H1 (cell line): Measurements from ENCODE around the gene CAMSAP1. TPM values are rescaled to one million over a fixed set of nuclear protein-coding genes. Genes with fewer than 3 reads are reported as not detected.

Source experiments
- CTCF ChIA-PET: fragments of 300-600 bp; sonication (Branson Sonifier 250); formaldehyde crosslinking; loops from one replicate; lab custom pipeline; 2021; ENCODE audit not compliant: partially characterized antibody; lab: Charles Lee
- POLR2A ChIA-PET: fragments of 300-600 bp; sonication (Branson Sonifier 250); formaldehyde crosslinking; loops from one replicate; lab custom pipeline; 2021; ENCODE audit warnings: inconsistent platforms; ENCODE audit not compliant: partially characterized antibody; lab: Charles Lee
- DNase-seq, 2 experiments: peaks; one replicate each; pipeline versions ENCODE4 v3.0.0 to v3.0.0-alpha.2; 2010 to 2022; ENCODE audit warnings: low spot score in 2 of 2, low read depth in 1 of 2, mixed read lengths in 1 of 2
- FAIRE-seq: peaks from 2 replicates; lab custom pipeline; 2011; peaks lifted over from hg19 to GRCh38; lab: Jason Lieb, UNC
- H2AFZ ChIP-seq: 2 replicates; pipeline ENCODE4 v1.8.1; 2012; ENCODE audit warnings: low read length, inconsistent platforms
- H2AK5ac ChIP-seq: 2 replicates; pipeline ENCODE4 v1.6.1; 2013; ENCODE audit warnings: low read depth, low read length
- H2BK120ac ChIP-seq: replicated peaks from 2 replicates; pipeline ENCODE3; 2013; ENCODE audit warnings: low read depth, low read length, inconsistent platforms
- H2BK12ac ChIP-seq: 2 replicates; pipeline ENCODE4 v1.6.1; 2013; ENCODE audit warnings: low read depth, low read length
- H2BK15ac ChIP-seq: 2 replicates; pipeline ENCODE4 v1.6.1; 2013; ENCODE audit warnings: low read length
- H2BK20ac ChIP-seq: 2 replicates; pipeline ENCODE4 v1.6.1; 2013; ENCODE audit warnings: low read length
- H2BK5ac ChIP-seq: 2 replicates; pipeline ENCODE4 v1.6.1; 2013; ENCODE audit warnings: low read depth, low read length
- H3K14ac ChIP-seq: 2 replicates; pipeline ENCODE4 v1.6.1; 2013; ENCODE audit warnings: inconsistent platforms; ENCODE audit not compliant: insufficient read length
- H3K18ac ChIP-seq: 2 replicates; pipeline ENCODE4 v1.6.1; 2013; ENCODE audit warnings: low read length; ENCODE audit errors: extremely low read depth
- H3K23ac ChIP-seq: 2 replicates; pipeline ENCODE4 v1.6.1; 2013; ENCODE audit warnings: inconsistent platforms; ENCODE audit not compliant: insufficient read length
- H3K23me2 ChIP-seq: 2 replicates; pipeline ENCODE4 v1.6.1; 2013; ENCODE audit warnings: low read depth, low read length
- H3K27ac ChIP-seq: 2 replicates; pipeline ENCODE4 v1.6.1; 2011; ENCODE audit warnings: low read depth, low read length, inconsistent platforms
- H3K27me3 ChIP-seq, 4 experiments: replicated peaks in 1 of 4; 1 replicate in 1 of 4; 2 replicates in 3 of 4; pipeline versions ENCODE4 v1.6.1 to v1.8.1; 2011 to 2013; ENCODE audit warnings: low read length in 3 of 4, mild to moderate bottlenecking in 3 of 4, inconsistent platforms in 2 of 4, mixed read lengths in 2 of 4, moderate library complexity in 1 of 4; ENCODE audit not compliant: control insufficient read depth in 3 of 4, insufficient read depth in 3 of 4; ENCODE audit errors: extremely low read depth in 1 of 4
- H3K36me3 ChIP-seq, 4 experiments: 2 replicates each; pipeline versions ENCODE4 v1.6.1 to v1.8.1; 2011 to 2013; ENCODE audit warnings: mild to moderate bottlenecking in 4 of 4, low read length in 3 of 4, moderate library complexity in 2 of 4, control low read depth in 1 of 4, inconsistent platforms in 1 of 4; ENCODE audit not compliant: insufficient read depth in 4 of 4, control insufficient read depth in 2 of 4
- H3K4ac ChIP-seq: replicated peaks from 2 replicates; pipeline ENCODE3; 2013; ENCODE audit warnings: low read length, low read depth, mixed read lengths, inconsistent platforms; ENCODE audit not compliant: insufficient read length
- H3K4me1 ChIP-seq, 4 experiments: replicated peaks in 1 of 4; 1 replicate in 1 of 4; 2 replicates in 3 of 4; pipeline versions ENCODE4 v1.6.1 to v1.8.1; 2011 to 2013; ENCODE audit warnings: low read length in 3 of 4, inconsistent platforms in 2 of 4, mixed read lengths in 1 of 4; ENCODE audit not compliant: insufficient read depth in 4 of 4, control insufficient read depth in 3 of 4
- H3K4me2 ChIP-seq, 2 experiments: 2 replicates each; pipeline versions ENCODE4 v1.6.1 to v1.8.1; 2011 to 2013; ENCODE audit warnings: low read depth in 2 of 2, low read length in 2 of 2, control low read depth in 1 of 2, inconsistent platforms in 1 of 2, mild to moderate bottlenecking in 1 of 2; ENCODE audit not compliant: insufficient read depth in 1 of 2
- H3K4me3 ChIP-seq, 4 experiments: fragments of 200-600, 300-600 bp in 1 of 4; sonication (generic), shearing (Covaris generic), sonication (Bioruptor Twin) in 1 of 4; 2 replicates each; pipeline versions ENCODE4 v1.5.1 to v1.8.1; 2011 to 2016; ENCODE audit warnings: low read length in 4 of 4, low read depth in 3 of 4, control low read depth in 2 of 4, inconsistent platforms in 2 of 4, mild to moderate bottlenecking in 2 of 4, mixed read lengths in 1 of 4, moderate library complexity in 1 of 4; ENCODE audit not compliant: insufficient read depth in 2 of 4; ENCODE audit errors: extremely low read depth in 1 of 4
- H3K56ac ChIP-seq: replicated peaks from 2 replicates; pipeline ENCODE3; 2013; ENCODE audit warnings: low read depth, mild to moderate bottlenecking, mixed read lengths, low read length, inconsistent platforms; ENCODE audit not compliant: insufficient read length
- H3K79me1 ChIP-seq: 2 replicates; pipeline ENCODE4 v1.6.1; 2013; ENCODE audit warnings: low read depth, low read length, control low read depth
- H3K79me2 ChIP-seq, 2 experiments: 2 replicates each; pipeline versions ENCODE4 v1.6.1 to v1.8.1; 2012 to 2013; ENCODE audit warnings: low read length in 2 of 2, mild to moderate bottlenecking in 2 of 2, inconsistent platforms in 1 of 2; ENCODE audit not compliant: insufficient read depth in 2 of 2, control insufficient read depth in 1 of 2
- H3K9ac ChIP-seq, 4 experiments: replicated peaks in 1 of 4; 1 replicate in 1 of 4; 2 replicates in 3 of 4; pipeline versions ENCODE4 v1.6.1 to v1.8.1; 2011 to 2013; ENCODE audit warnings: low read depth in 3 of 4, low read length in 3 of 4, control low read depth in 2 of 4, mild to moderate bottlenecking in 2 of 4, moderate library complexity in 2 of 4, inconsistent platforms in 1 of 4; ENCODE audit errors: extremely low read depth in 1 of 4
- H3K9me3 ChIP-seq, 2 experiments: 2 replicates each; pipeline versions ENCODE4 v1.6.1 to v1.8.1; 2012 to 2013; ENCODE audit warnings: mild to moderate bottlenecking in 2 of 2, moderate library complexity in 2 of 2, control low read depth in 1 of 2, inconsistent platforms in 1 of 2, low read depth in 1 of 2, low read length in 1 of 2, mixed read lengths in 1 of 2; ENCODE audit not compliant: insufficient read depth in 2 of 2
- H4K20me1 ChIP-seq, 2 experiments: replicated peaks in 1 of 2; 2 replicates each; pipeline versions ENCODE3 to v1.8.1; 2011 to 2013; ENCODE audit warnings: inconsistent platforms in 2 of 2, low read length in 2 of 2, mild to moderate bottlenecking in 1 of 2; ENCODE audit not compliant: insufficient read depth in 2 of 2, control insufficient read depth in 1 of 2
- H4K5ac ChIP-seq: 2 replicates; pipeline ENCODE4 v1.6.1; 2013; ENCODE audit warnings: low read length, low read depth, mixed read lengths, inconsistent platforms; ENCODE audit not compliant: insufficient read length
- H4K8ac ChIP-seq: 2 replicates; pipeline ENCODE4 v1.8.0; 2013; ENCODE audit warnings: mild to moderate bottlenecking, moderate library complexity, low read length, inconsistent platforms; ENCODE audit not compliant: insufficient read depth; ENCODE audit errors: extremely low read depth
- H4K91ac ChIP-seq: replicated peaks from 2 replicates; pipeline ENCODE3; 2013; ENCODE audit warnings: low read length, mixed read lengths, inconsistent platforms; ENCODE audit not compliant: insufficient read length
- BCL11A ChIP-seq, 2 experiments: IDR thresholded peaks; one replicate each; pipeline ENCODE4 v1.6.1; 2011; ENCODE audit warnings: low read depth in 2 of 2, low read length in 2 of 2, mild to moderate bottlenecking in 2 of 2
- BRCA1 ChIP-seq: IDR thresholded peaks from 2 replicates; pipeline ENCODE4 v1.6.1; 2012; ENCODE audit warnings: low read depth, low read length, improper control_type of control experiment
- EP300 ChIP-seq, 2 experiments: IDR thresholded peaks; 1 replicate in 1 of 2; 2 replicates in 1 of 2; pipeline ENCODE4 v1.6.1; 2011 to 2012; ENCODE audit warnings: low read depth in 2 of 2, low read length in 2 of 2, mild to moderate bottlenecking in 2 of 2, borderline replicate concordance in 1 of 2, inconsistent platforms in 1 of 2, moderate library complexity in 1 of 2
- HDAC6 ChIP-seq: IDR thresholded peaks from one replicate; pipeline ENCODE4 v1.7.1; 2012; ENCODE audit warnings: low read depth, mild to moderate bottlenecking, inconsistent platforms, low read length, moderate library complexity
- JUN ChIP-seq: IDR thresholded peaks from 2 replicates; pipeline ENCODE4 v1.6.1; 2011; ENCODE audit warnings: low read depth, mild to moderate bottlenecking, improper control_type of control experiment, low read length
- KDM5A ChIP-seq: fragments of 200-600 bp; IDR thresholded peaks from 2 replicates; pipeline ENCODE4 v1.7.1; 2012; ENCODE audit warnings: mild to moderate bottlenecking, low read length, inconsistent platforms, mixed read lengths
- RFX5 ChIP-seq: IDR thresholded peaks from 2 replicates; pipeline ENCODE4 v1.6.1; 2011; ENCODE audit warnings: low read depth, low read length, improper control_type of control experiment, borderline replicate concordance
- RNF2 ChIP-seq: fragments of 200-900, 300-1000 bp; sonication (generic); IDR thresholded peaks from 2 replicates; pipeline ENCODE4 v1.7.1; 2016; ENCODE audit warnings: borderline replicate concordance, low read depth, mild to moderate bottlenecking, antibody characterized with exemption, low read length; ENCODE audit not compliant: poor library complexity, severe bottlenecking; ENCODE audit errors: missing control alignments
- RXRA ChIP-seq: IDR thresholded peaks from 2 replicates; pipeline ENCODE4 v1.6.1; 2011; ENCODE audit warnings: low read depth, mild to moderate bottlenecking, low read length, moderate library complexity; ENCODE audit not compliant: insufficient read depth
- WGBS, 2 experiments: shearing (Covaris generic) in 1 of 2; methylation state at CpG; one replicate each; pipeline versions ENCODE4 v1.1.6 to v1.1.7; 2013 to 2015; ENCODE audit warnings: low lambda C conversion rate in 2 of 2, mixed read lengths in 2 of 2, inconsistent platforms in 1 of 2, low coverage in 1 of 2, missing lambda C conversion rate in 1 of 2; ENCODE audit not compliant: insufficient replicate concordance in 2 of 2, insufficient coverage in 1 of 2, insufficient read length in 1 of 2; ENCODE audit errors: extremely low coverage in 1 of 2, missing lambda C conversion rate in 1 of 2; 5-methylcytosine and 5-hydroxymethylcytosine counted together
- polyA plus RNA-seq, 7 experiments: library from polyadenylated mRNA; depleted of rRNA in 3 of 7; stranded (reverse) in 5 of 7; unstranded in 2 of 7; fragments of >200 nt in 5 of 7; fragments of 200-250 nt in 2 of 7; gene quantifications; 1 replicate in 5 of 7; 2 replicates in 1 of 7; 4 replicates in 1 of 7; pipeline versions ENCODE4 v1.2.1 to v1.2.3, GENCODE V29; 2011 to 2013; ENCODE audit warnings: missing spikeins in 2 of 7, mixed read lengths in 2 of 7
- total RNA-seq: library from RNA; stranded (reverse); fragmentation: NEBNext Ultra II Directional; extraction: Animal tissue kit (Norgen Biotek cat#: 25700); gene quantifications from 2 replicates; pipeline ENCODE4 v1.2.1, GENCODE V29; 2021

CAMSAP1 gene
- total and polyA plus RNA-seq, 2 of the 8 experiments (the other 6 are each of a cell fraction or from before 2014, with no cell fraction given): 13.4 to 44.0 TPM

DNA sequence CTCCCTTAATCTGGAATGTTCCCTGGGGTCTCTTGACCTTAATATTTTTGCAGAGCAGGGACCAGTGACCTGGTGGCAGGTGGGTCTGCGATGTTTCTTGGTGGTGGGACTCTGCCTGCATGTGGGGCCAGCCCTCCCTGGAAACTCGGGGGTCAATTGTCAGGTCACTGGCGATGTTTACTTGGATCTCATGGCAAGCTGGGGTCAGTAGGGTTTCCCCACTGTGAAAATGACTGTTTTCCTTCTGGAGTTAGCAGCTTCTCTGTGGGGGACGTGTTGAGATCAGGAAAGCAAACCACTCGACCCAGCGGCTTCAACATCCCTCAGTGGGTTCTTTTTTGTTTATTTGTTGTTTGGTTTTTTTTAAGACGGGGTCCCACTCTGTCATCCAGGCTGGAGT is 131.4 kb downstream of the CAMSAP1 start:
- no peak overlapping the region for H2BK12ac ChIP-seq
- H3K4me3 ChIP-seq: no peak overlapping the region
- POLR2A ChIA-PET: no interaction called here
- H3K4me2 ChIP-seq: no peak overlapping the region
- no peak overlapping the region for H3K4ac ChIP-seq
- H4K20me1 ChIP-seq: peaks cover 0 to 7% of the 10 kb centered on the region in 2 experiments
- H3K79me1 ChIP-seq: no peaks in the 10 kb centered on the region
- CTCF ChIA-PET: interaction anchor here (0.9 to 1.9 kb wide), 5 partner anchors 12 to 172 kb away, joined by 3 to 7 read pairs (median 4); no protein-coding TSS in a partner anchor
- no peak overlapping the region for H3K9ac ChIP-seq
- TF ChIP-seq BRCA1: no peak
- no peak for TF ChIP-seq BCL11A (IDR thresholded peaks at IDR 0.05; ENCODE audit: low read depth in 2 of 2, low read length in 2 of 2)
- no peak for TF ChIP-seq HDAC6
- TF ChIP-seq KDM5A: no peak
- TF ChIP-seq RXRA: no peak
- TF ChIP-seq JUN: no peak
- TF ChIP-seq RFX5: no peak
- TF ChIP-seq EP300 (IDR thresholded peaks at IDR 0.05; ENCODE audit: borderline replicate concordance in 1 of 2, low read depth in 2 of 2, low read length in 2 of 2): no peak
- TF ChIP-seq RNF2: no peak
- no peak overlapping the region for H3K56ac ChIP-seq
- H2BK15ac ChIP-seq: no peak overlapping the region
- H3K36me3 ChIP-seq: no peaks in the 10 kb centered on the region; a peak in 1 of 8 replicates
- FAIRE-seq: no peak
- no peak overlapping the region for H2BK5ac ChIP-seq
- H3K9me3 ChIP-seq: no peaks in the 10 kb centered on the region
- DNase-seq: no peak
- H3K23ac ChIP-seq: no peak overlapping the region
- no peak overlapping the region for H3K18ac ChIP-seq
- no peak overlapping the region for H2BK20ac ChIP-seq
- H2AFZ ChIP-seq: no peak overlapping the region
- no peak overlapping the region for H3K27ac ChIP-seq
- H2BK120ac ChIP-seq: no peak overlapping the region
- no peaks in the 10 kb centered on the region for H3K27me3 ChIP-seq
- no peak overlapping the region for H3K14ac ChIP-seq
- peaks cover 6% of the 10 kb centered on the region; the same call in 1 of the 2 replicates for H3K23me2 ChIP-seq
- H3K79me2 ChIP-seq: no peaks in the 10 kb centered on the region
- WGBS, 2 experiments: 91% methylated on average over 6 of the region's 7 CpGs; no CpG with 5 or more reads in 1 of the 2 experiments
- no peaks in the 10 kb centered on the region for H3K4me1 ChIP-seq
- no peak overlapping the region for H4K5ac ChIP-seq
- no peak overlapping the region for H4K8ac ChIP-seq
- H2AK5ac ChIP-seq: no peak overlapping the region
- H4K91ac ChIP-seq: no peak overlapping the region
